SU-DHL-6 (cell line): ENCODE results near the gene DGKH.

ENCODE experiments used
- H2AFZ ChIP-seq: fragments of 200-600 bp; sonication (generic); 2 replicates; pipeline ENCODE4 v1.6.1; 2014; ENCODE audit warnings: low read depth, mild to moderate bottlenecking, moderate library complexity, mixed read lengths, antibody characterized with exemption, low read length; ENCODE audit not compliant: severe bottlenecking
- H3F3A ChIP-seq: fragments of 200-600 bp; shearing (Covaris generic); 2 replicates; pipeline ENCODE4 v1.6.0; 2016; ENCODE audit warnings: antibody characterized with exemption, mild to moderate bottlenecking; ENCODE audit not compliant: insufficient read depth
- H3K27ac ChIP-seq: fragments of 200-600 bp; sonication (generic); 2 replicates; pipeline ENCODE4 v1.5.1; 2016; ENCODE audit warnings: low read depth, mild to moderate bottlenecking, low read length, moderate library complexity, mixed read lengths
- H3K27me3 ChIP-seq: fragments of 200-600 bp; sonication (generic), shearing (Covaris generic); 2 replicates; pipeline ENCODE4 v1.6.0; 2014; ENCODE audit warnings: mild to moderate bottlenecking, low read length
- H3K36me3 ChIP-seq: fragments of 200-600 bp; sonication (generic); 2 replicates; pipeline ENCODE4 v1.6.1; 2014; ENCODE audit warnings: mild to moderate bottlenecking, low read length, mixed read lengths
- H3K4me2 ChIP-seq: fragments of 300-600, 200-600 bp; shearing (Covaris generic), sonication (generic); 2 replicates; pipeline ENCODE4 v1.6.0; 2014; ENCODE audit warnings: low read length, low read depth, mild to moderate bottlenecking; ENCODE audit not compliant: poor library complexity, severe bottlenecking
- H3K4me3 ChIP-seq: fragments of 200-600 bp; sonication (generic); 2 replicates; pipeline ENCODE4 v1.5.1; 2014; ENCODE audit warnings: antibody characterized with exemption, low read length, mild to moderate bottlenecking, mixed read lengths; ENCODE audit not compliant: insufficient read depth, poor library complexity, severe bottlenecking
- H3K79me2 ChIP-seq: fragments of 200-600 bp; sonication (generic); 2 replicates; pipeline ENCODE4 v1.6.1; 2014; ENCODE audit warnings: mild to moderate bottlenecking, low read length, moderate library complexity; ENCODE audit not compliant: insufficient read depth
- H3K9ac ChIP-seq: fragments of 200-600 bp; sonication (generic); 2 replicates; pipeline ENCODE4 v1.7.0; 2014; ENCODE audit warnings: mild to moderate bottlenecking, low read length
- H3K9me2 ChIP-seq: fragments of 200-600 bp; sonication (generic); replicated peaks from 2 replicates; pipeline ENCODE4 v1.6.1; 2014; ENCODE audit warnings: low read length; ENCODE audit not compliant: insufficient read depth
- H3K9me3 ChIP-seq: fragments of 200-600 bp; sonication (generic); 2 replicates; pipeline ENCODE4 v1.6.1; 2014; ENCODE audit warnings: low read length, mixed read lengths; ENCODE audit not compliant: insufficient read depth
- H4K20me1 ChIP-seq: fragments of 200-600 bp; sonication (generic); 2 replicates; pipeline ENCODE4 v1.6.1; 2014; ENCODE audit warnings: low read depth, mild to moderate bottlenecking, antibody characterized with exemption, low read length, moderate library complexity, mixed read lengths
- CTCF ChIP-seq: fragments of 200-600 bp; sonication (generic); IDR thresholded peaks from one replicate; pipeline ENCODE4 v1.5.1; 2017; ENCODE audit warnings: antibody characterized with exemption, mild to moderate bottlenecking, low read length, moderate library complexity; ENCODE audit not compliant: insufficient read depth, poor library complexity, severe bottlenecking
- EZH2phosphoT487 ChIP-seq: fragments of 200-600 bp; sonication (generic), shearing (Covaris generic); conservative IDR thresholded peaks from 2 replicates; pipeline ENCODE4 v1.6.1; 2018; ENCODE audit warnings: mild to moderate bottlenecking, antibody characterized with exemption, low read length, moderate library complexity, mixed read lengths

DGKH gene

GRCh38 chr13:42071672-42072419 is 23.4 kb downstream of the DGKH start:
- TF ChIP-seq CTCF (no peak), EZH2phosphoT487 (no peak)
- H3K4me2 ChIP-seq = no peak overlapping the region

GRCh38 chr13:42073683-42074082 is 25.2 kb downstream of the DGKH start:
- H3F3A ChIP-seq = no peaks in the 10 kb centered on the region
- H4K20me1 ChIP-seq = no peaks in the 10 kb centered on the region
- no peak overlapping the region for H3K9ac ChIP-seq
- H3K36me3 ChIP-seq = no peaks in the 10 kb centered on the region
- no peaks in the 10 kb centered on the region for H3K9me3 ChIP-seq
- TF ChIP-seq EZH2phosphoT487 (no peak), CTCF (no peak)
- H2AFZ ChIP-seq = no peak overlapping the region
- H3K4me3 ChIP-seq = no peak overlapping the region
- no peaks in the 10 kb centered on the region for H3K79me2 ChIP-seq
- no peak overlapping the region for H3K4me2 ChIP-seq
- H3K27ac ChIP-seq = no peak overlapping the region
- H3K27me3 ChIP-seq = no peaks in the 10 kb centered on the region
- H3K9me2 ChIP-seq = no peaks in the 10 kb centered on the region

More at GRCh38 chr13:42071672-42072419, 23.4 kb downstream of the DGKH start:
- Histone ChIP-seq H3K4me3 (no peak overlapping the region), H3F3A (no peaks in the 10 kb centered on the region), H4K20me1 (no peaks in the 10 kb centered on the region), H2AFZ (no peak overlapping the region), H3K9ac (no peak overlapping the region), H3K9me3 (no peaks in the 10 kb centered on the region), H3K27me3 (no peaks in the 10 kb centered on the region), H3K79me2 (no peaks in the 10 kb centered on the region), H3K9me2 (no peaks in the 10 kb centered on the region), H3K27ac (no peak overlapping the region), H3K36me3 (no peaks in the 10 kb centered on the region)

GRCh38 chr13:42075517-42075916 is 27.1 kb downstream of the DGKH start:
- Histone ChIP-seq H3F3A (no peaks in the 10 kb centered on the region), H3K4me3 (no peak overlapping the region)
- TF ChIP-seq CTCF (no peak), EZH2phosphoT487 (no peak)

More at GRCh38 chr13:42075517-42075916, 27.1 kb downstream of the DGKH start:
- no peak overlapping the region for H2AFZ ChIP-seq
- H3K79me2 ChIP-seq = no peaks in the 10 kb centered on the region
- H3K4me2 ChIP-seq = no peak overlapping the region
- no peaks in the 10 kb centered on the region for H3K27me3 ChIP-seq
- H3K9ac ChIP-seq = no peak overlapping the region
- H3K9me3 ChIP-seq = no peaks in the 10 kb centered on the region
- H4K20me1 ChIP-seq = no peaks in the 10 kb centered on the region
- no peak overlapping the region for H3K27ac ChIP-seq
- H3K9me2 ChIP-seq = no peaks in the 10 kb centered on the region
- H3K36me3 ChIP-seq = no peaks in the 10 kb centered on the region
